CD14-positive monocyte (primary cell): ENCODE measurements around the gene TMOD1. TPM values are rescaled to one million over a fixed set of nuclear protein-coding genes. Genes with fewer than 3 reads are reported as not detected.

Experiments used
- DNase-seq, 3 donors: peaks; one replicate each; pipeline ENCODE4 v3.0.0-alpha.2; 2011 to 2022
- H2AFZ ChIP-seq: 2 replicates; pipeline ENCODE4 v1.6.0; 2012; ENCODE audit warnings: mild to moderate bottlenecking, low read depth, low read length, inconsistent platforms; ENCODE audit not compliant: insufficient read depth, poor library complexity, severe bottlenecking
- H3K27ac ChIP-seq, 2 donors: 1 replicate in 1 of 2; 2 replicates in 1 of 2; pipeline ENCODE4 v1.5.1; 2012 to 2013; ENCODE audit warnings: low read length in 2 of 2, control low read depth in 1 of 2, inconsistent platforms in 1 of 2, low read depth in 1 of 2, mild to moderate bottlenecking in 1 of 2
- H3K27me3 ChIP-seq, 2 donors: one replicate each; pipeline versions ENCODE4 v1.6.0 to v1.6.1; 2011 to 2013; ENCODE audit warnings: low read length in 2 of 2; ENCODE audit not compliant: control insufficient read depth in 2 of 2, insufficient read depth in 2 of 2
- H3K36me3 ChIP-seq, 2 donors: replicated peaks in 1 of 2; 1 replicate in 1 of 2; 2 replicates in 1 of 2; pipeline versions ENCODE4 v1.5.1 to v1.6.1; 2012 to 2013; ENCODE audit warnings: low read length in 2 of 2, control low read depth in 1 of 2, inconsistent platforms in 1 of 2, mild to moderate bottlenecking in 1 of 2; ENCODE audit not compliant: insufficient read depth in 2 of 2, control insufficient read depth in 1 of 2
- H3K4me1 ChIP-seq, 2 donors: 1 replicate in 1 of 2; 2 replicates in 1 of 2; pipeline versions ENCODE4 v1.5.1 to v1.6.1; 2012 to 2013; ENCODE audit warnings: low read length in 2 of 2, control low read depth in 1 of 2, inconsistent platforms in 1 of 2, mild to moderate bottlenecking in 1 of 2, moderate library complexity in 1 of 2; ENCODE audit not compliant: insufficient read depth in 2 of 2, control insufficient read depth in 1 of 2
- H3K4me2 ChIP-seq: replicated peaks from 2 replicates; pipeline ENCODE3; 2012; ENCODE audit warnings: low read length, moderate library complexity, mild to moderate bottlenecking; ENCODE audit not compliant: poor library complexity, severe bottlenecking; ENCODE audit errors: extremely low read depth
- H3K4me3 ChIP-seq, 3 experiments: fragments of 200-600 bp in 1 of 3; sonication (generic) in 1 of 3; replicated peaks in 1 of 3; 1 replicate in 2 of 3; 2 replicates in 1 of 3; pipeline ENCODE4 v1.5.1; 2011 to 2013; ENCODE audit warnings: low read length in 3 of 3, mild to moderate bottlenecking in 3 of 3, control low read depth in 2 of 3, low read depth in 2 of 3, inconsistent platforms in 1 of 3, moderate library complexity in 1 of 3
- H3K79me2 ChIP-seq: 2 replicates; pipeline ENCODE4 v1.6.0; 2012; ENCODE audit warnings: mild to moderate bottlenecking, control low read depth, inconsistent platforms, low read length, moderate library complexity; ENCODE audit not compliant: insufficient read depth
- H3K9ac ChIP-seq: 2 replicates; pipeline ENCODE4 v1.6.0; 2017; ENCODE audit warnings: low read length, mild to moderate bottlenecking; ENCODE audit not compliant: insufficient read depth, poor library complexity, severe bottlenecking
- H3K9me3 ChIP-seq, 2 donors: replicated peaks in 1 of 2; 1 replicate in 1 of 2; 2 replicates in 1 of 2; pipeline versions ENCODE4 v1.5.1 to v1.6.1; 2012 to 2013; ENCODE audit warnings: low read length in 2 of 2, control low read depth in 1 of 2; ENCODE audit not compliant: control insufficient read depth in 1 of 2, insufficient read depth in 1 of 2
- H4K20me1 ChIP-seq: 2 replicates; pipeline ENCODE4 v1.6.0; 2012; ENCODE audit warnings: mild to moderate bottlenecking, low read length, control low read depth, moderate library complexity; ENCODE audit not compliant: insufficient read depth
- H3K27ac Mint-ChIP-seq, 7 donors: one replicate each; pipeline ENCODE4 v1.8.0; 2020; ENCODE audit warnings: mild to moderate bottlenecking in 7 of 7, mixed read lengths in 7 of 7, moderate library complexity in 6 of 7, inconsistent platforms in 2 of 7
- H3K27me3 Mint-ChIP-seq, 3 donors: one replicate each; pipeline ENCODE4 v1.8.0; 2021 to 2022; ENCODE audit warnings: low read depth in 3 of 3, mild to moderate bottlenecking in 3 of 3, mixed read lengths in 3 of 3, moderate library complexity in 3 of 3, inconsistent platforms in 1 of 3
- H3K36me3 Mint-ChIP-seq, 2 donors: one replicate each; pipeline ENCODE4 v1.8.0; 2020; ENCODE audit warnings: mixed read lengths in 2 of 2, inconsistent platforms in 1 of 2, mild to moderate bottlenecking in 1 of 2
- H3K4me1 Mint-ChIP-seq: one replicate; pipeline ENCODE4 v1.8.0; 2020; ENCODE audit warnings: mild to moderate bottlenecking, mixed read lengths
- H3K4me3 Mint-ChIP-seq, 2 donors: one replicate each; pipeline ENCODE4 v1.8.0; 2020; ENCODE audit warnings: mild to moderate bottlenecking in 2 of 2, mixed read lengths in 2 of 2, moderate library complexity in 1 of 2
- H3K9me3 Mint-ChIP-seq, 7 donors: one replicate each; pipeline ENCODE4 v1.8.0; 2020 to 2022; ENCODE audit warnings: mixed read lengths in 7 of 7, mild to moderate bottlenecking in 6 of 7, moderate library complexity in 6 of 7, inconsistent platforms in 2 of 7
- WGBS: methylation state at CpG from one replicate; pipeline ENCODE4 v1.1.5; 2013; ENCODE audit warnings: missing lambda C conversion rate; ENCODE audit not compliant: insufficient coverage; 5-methylcytosine and 5-hydroxymethylcytosine counted together
- intact Hi-C, 2 donors: fragments of 100-400 bp; cut with micrococcal nuclease; formaldehyde crosslinking; loops; one replicate each; pipeline versions ENCODE4 v1.15.0 to v1.15.1; 2023
- polyA plus RNA-seq, 3 donors: library from polyadenylated mRNA; depleted of rRNA in 1 of 3; unstranded in 2 of 3; stranded (reverse) in 1 of 3; fragments of 300-500 nt in 2 of 3; fragments of >200 nt in 1 of 3; fragmentation: Illumina TruSeq in 2 of 3; gene quantifications; 1 replicate in 2 of 3; 2 replicates in 1 of 3; pipeline ENCODE4 v1.2.3, GENCODE V29; 2012 to 2021
- TF ChIP-seq, protein P1 (sequence below): fragments of 200-600 bp; IDR thresholded peaks from one replicate; pipeline ENCODE4 v1.8.0; 2022; ENCODE audit warnings: antibody characterized with exemption, mild to moderate bottlenecking

The TMOD1 gene
- polyA plus RNA-seq, 3 donors = 0.09 to 0.81 (median 0.59) TPM

DNA sequence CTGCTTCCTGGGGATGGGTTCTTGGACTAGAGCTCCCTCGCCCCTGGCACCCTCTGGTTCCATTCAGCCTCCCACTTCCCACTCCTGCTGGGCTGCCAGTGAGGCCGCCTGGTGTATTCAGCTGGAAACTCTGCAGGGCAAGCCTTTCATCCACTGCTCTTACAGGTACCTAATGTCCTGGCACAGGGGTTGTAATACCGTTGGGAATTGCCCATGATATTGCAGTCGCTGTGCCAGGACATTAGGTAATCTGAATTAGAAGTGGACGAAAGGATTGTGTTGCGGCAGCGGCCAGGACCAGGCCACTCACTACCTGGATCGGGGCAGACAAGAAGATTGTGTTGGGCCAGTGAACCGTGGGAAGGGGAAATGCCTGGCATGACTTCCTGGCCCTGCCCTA is 13.1 kb downstream of the TMOD1 start:
- TF ChIP-seq, protein P1, sequence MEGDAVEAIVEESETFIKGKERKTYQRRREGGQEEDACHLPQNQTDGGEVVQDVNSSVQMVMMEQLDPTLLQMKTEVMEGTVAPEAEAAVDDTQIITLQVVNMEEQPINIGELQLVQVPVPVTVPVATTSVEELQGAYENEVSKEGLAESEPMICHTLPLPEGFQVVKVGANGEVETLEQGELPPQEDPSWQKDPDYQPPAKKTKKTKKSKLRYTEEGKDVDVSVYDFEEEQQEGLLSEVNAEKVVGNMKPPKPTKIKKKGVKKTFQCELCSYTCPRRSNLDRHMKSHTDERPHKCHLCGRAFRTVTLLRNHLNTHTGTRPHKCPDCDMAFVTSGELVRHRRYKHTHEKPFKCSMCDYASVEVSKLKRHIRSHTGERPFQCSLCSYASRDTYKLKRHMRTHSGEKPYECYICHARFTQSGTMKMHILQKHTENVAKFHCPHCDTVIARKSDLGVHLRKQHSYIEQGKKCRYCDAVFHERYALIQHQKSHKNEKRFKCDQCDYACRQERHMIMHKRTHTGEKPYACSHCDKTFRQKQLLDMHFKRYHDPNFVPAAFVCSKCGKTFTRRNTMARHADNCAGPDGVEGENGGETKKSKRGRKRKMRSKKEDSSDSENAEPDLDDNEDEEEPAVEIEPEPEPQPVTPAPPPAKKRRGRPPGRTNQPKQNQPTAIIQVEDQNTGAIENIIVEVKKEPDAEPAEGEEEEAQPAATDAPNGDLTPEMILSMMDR = no peak
- DNase-seq = no peak
- Histone ChIP-seq H3K9ac (no peak overlapping the region), H3K4me2 (no peak overlapping the region), H3K79me2 (no peaks in the 10 kb centered on the region), H3K27ac (no peak overlapping the region), H3K9me3 (no peaks in the 10 kb centered on the region), H3K4me3 (no peak overlapping the region), H3K36me3 (no peaks in the 10 kb centered on the region), H2AFZ (no peak overlapping the region), H3K4me1 (no peaks in the 10 kb centered on the region), H4K20me1 (no peaks in the 10 kb centered on the region), H3K27me3 (peaks cover 11 to 18% of the 10 kb centered on the region in 2 donors)
- Mint-ChIP-seq H3K4me1 (peaks cover 7% of the 10 kb centered on the region), H3K4me3 (no peak overlapping the region), H3K27ac (no peak overlapping the region), H3K27me3 (peaks cover 17 to 26% (median 19%) of the 10 kb centered on the region in 3 donors), H3K9me3 (peaks cover 0 to 2% (median 0%) of the 10 kb centered on the region in 7 donors), H3K36me3 (no peaks in the 10 kb centered on the region)
- intact Hi-C loops = no loop called here
- 79% methylated on average over 9 of the region's 9 CpGs for WGBS

- DNase-seq = no peak
- Histone ChIP-seq H3K27ac (no peak overlapping the region), H3K9me3 (no peaks in the 10 kb centered on the region), H3K79me2 (no peaks in the 10 kb centered on the region), H2AFZ (no peak overlapping the region), H3K9ac (no peak overlapping the region), H3K4me1 (no peaks in the 10 kb centered on the region), H3K27me3 (peaks cover 12 to 20% of the 10 kb centered on the region in 2 donors), H3K36me3 (no peaks in the 10 kb centered on the region), H3K4me2 (no peak overlapping the region), H3K4me3 (no peak overlapping the region), H4K20me1 (no peaks in the 10 kb centered on the region)
- H3K4me3 Mint-ChIP-seq = no peak overlapping the region
- H3K27ac Mint-ChIP-seq = no peak overlapping the region
- intact Hi-C loops = no loop called here
- H3K9me3 Mint-ChIP-seq = peaks cover 0 to 2% (median 0%) of the 10 kb centered on the region in 7 donors
- H3K27me3 Mint-ChIP-seq = peaks cover 19 to 29% (median 24%) of the 10 kb centered on the region in 3 donors
- no peaks in the 10 kb centered on the region for H3K36me3 Mint-ChIP-seq
- peaks cover 7% of the 10 kb centered on the region for H3K4me1 Mint-ChIP-seq
- TF ChIP-seq, protein P1 = no peak
- WGBS = 100% methylated on average over 1 of the region's 6 CpGs
These were observed 14.2 kb downstream of the TMOD1 start for GRCh38 chr9:97515662-97516061.
